HG03442 (cell line): ENCODE measurements around the gene SMAP1.

Experiments
- ATAC-seq: cut with Tn5 transposase; IDR thresholded peaks from one replicate; pipeline ENCODE4 v1.9.1; 2021; ENCODE audit warnings: mild to moderate bottlenecking, moderate library complexity; ENCODE audit not compliant: unreplicated experiment

Gene SMAP1

DNA sequence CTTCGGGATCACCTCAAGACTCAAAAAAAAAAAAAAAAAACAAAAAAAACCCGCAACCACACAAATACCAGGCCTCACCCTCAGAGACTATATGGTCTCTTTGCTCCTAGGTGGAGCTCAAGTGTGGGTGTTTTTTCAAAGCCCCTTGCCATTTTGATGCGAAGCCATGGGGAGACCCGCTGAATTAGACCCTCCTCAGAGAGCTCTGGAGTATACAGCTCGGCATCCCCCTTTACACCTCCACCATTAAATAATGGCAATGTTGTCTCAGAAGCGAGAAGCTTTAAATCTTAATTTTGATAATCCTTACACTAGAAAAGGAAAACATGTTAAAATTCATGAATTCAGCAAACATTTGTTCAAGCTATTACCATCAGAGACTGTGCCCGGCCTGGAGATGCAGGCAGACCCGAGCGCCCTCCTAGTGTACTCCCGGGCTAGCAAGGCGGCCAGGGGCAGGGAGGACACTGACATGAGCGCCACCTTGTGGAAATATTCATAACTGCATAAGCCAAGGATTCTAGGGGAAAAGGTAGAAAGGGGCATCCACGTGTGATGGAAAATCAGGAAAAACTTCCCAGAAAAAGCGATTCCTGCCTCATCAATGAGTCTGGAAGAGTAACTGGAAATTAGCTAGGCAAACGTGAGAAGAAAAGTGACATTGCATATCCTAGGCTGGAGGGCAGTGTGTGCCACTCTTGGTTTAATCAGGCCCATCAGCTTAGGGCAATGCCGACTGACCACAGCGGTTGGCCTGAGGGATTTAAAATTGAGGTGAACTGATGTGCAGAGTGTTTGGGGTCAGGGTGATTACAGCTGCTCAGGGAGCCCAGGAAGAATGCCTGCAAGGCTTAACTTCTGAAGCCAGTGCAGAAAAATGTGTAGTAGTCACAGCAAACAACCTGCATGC, 216.6 kb downstream of the SMAP1 start:
- peak; percentile 81 for ATAC-seq

DNA sequence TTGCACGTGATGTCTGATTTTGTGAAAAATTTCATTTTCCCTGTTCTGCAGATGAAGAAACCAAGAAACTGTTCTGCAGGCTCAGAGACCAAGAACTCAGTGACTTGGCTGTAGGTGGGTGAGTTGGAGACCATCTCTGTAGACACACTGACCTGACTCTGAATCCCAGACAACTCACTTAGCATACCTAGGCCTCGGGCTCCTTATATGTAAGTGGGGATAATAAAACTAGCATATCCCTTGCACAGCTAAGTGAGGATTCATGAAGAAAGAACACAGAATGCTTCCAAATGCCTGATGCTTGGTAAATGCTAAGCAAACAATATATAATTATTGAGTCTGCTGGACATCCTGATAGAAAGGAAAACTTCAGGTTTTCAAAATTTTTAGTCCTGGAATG, 218.4 kb downstream of the SMAP1 start:
- no peak for ATAC-seq

- no peak for ATAC-seq
Measured at GRCh38 chr6:70886661-70887060, 219.0 kb downstream of the SMAP1 start.

- no peak for ATAC-seq
Measured at GRCh38 chr6:70889270-70889669, 221.6 kb downstream of the SMAP1 start.

GRCh38 chr6:70894001-70894400, 226.3 kb downstream of the SMAP1 start:
- no peak for ATAC-seq

GRCh38 chr6:70900047-70900446, 232.4 kb downstream of the SMAP1 start:
- no peak for ATAC-seq

DNA sequence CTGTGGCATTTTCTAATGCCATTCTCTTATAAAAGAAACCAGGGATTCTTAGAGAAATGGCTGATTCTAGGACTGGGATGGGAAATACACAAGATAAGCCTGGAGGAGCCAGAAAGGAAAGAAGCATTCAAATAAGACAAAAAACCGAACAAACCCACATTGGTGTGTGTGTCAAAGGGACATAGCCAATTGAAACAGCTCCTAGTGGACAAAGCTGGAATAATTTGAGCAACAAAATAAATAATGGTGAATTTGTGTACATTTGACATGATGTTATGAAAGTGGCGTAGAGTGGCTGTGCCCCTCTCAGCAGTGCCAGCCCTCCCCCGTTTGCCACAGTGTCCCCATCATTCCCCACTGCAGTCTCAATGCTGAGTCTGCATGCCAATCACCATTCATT, 233.6 kb downstream of the SMAP1 start:
- ATAC-seq = no peak

DNA sequence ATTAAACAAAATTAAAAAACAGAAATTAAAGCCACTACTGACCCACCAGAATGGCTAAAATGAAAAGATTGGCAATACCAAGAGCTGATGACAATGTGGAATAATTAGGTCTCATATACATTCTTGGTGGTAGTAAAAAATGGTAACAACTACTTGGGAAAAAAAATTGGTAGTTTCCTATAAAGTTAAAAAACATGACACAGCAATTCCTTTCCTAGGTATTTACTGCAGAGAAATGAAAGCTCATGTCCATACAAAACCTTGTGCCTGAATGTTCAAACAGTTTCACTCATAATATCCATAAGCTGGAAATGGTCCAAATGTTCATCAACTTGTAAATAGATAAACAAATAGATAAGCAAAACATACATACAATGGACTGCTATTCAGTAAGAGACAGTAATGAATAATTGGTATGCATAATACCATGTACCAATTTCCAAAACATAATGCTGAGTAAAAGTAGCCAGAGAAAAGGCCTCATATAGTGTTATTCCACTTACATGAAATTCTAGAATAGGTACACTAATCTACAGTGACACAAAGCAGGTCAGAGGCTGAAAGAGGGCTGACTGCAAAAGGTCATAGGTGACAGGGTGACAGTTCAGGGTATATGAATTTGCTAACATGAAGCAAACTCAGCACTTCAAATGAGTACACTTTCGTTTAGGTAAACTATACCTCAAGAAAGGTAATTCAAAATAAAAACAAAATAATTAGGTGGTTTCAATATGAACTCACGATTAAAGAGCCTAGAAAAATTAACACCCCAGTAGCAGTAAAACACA, 236.2 kb downstream of the SMAP1 start:
- no peak for ATAC-seq

DNA sequence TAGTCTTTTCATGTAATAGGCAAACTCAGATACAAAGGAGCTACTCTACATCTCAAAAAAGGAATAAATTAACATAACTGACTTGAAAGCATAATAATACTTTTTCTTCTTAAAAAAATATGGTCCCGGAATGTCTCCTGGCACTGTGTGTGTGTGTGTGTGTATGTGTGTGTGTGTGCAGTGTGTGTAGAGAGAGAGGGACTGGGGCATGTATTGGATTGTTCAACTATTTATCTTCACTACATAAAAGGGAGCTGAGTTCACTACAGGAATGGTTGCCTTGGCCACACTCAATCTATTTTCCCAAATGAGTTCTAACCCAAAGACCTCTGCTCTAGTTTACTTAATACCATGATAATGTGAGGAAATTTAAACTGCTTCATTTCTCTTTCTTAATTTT, 238.1 kb downstream of the SMAP1 start:
- ATAC-seq = no peak
